B cell (primary cell): ENCODE data around the gene TCF25. TPM values are rescaled to one million over a fixed set of nuclear protein-coding genes. Genes with fewer than 3 reads are reported as not detected.

Experiments used
- ATAC-seq: fragments of 200-7000 bp; cut with Tn5 transposase; one replicate; pipeline ENCODE4 v1.10.0; 2021; ENCODE audit warnings: low read depth, mild to moderate bottlenecking, moderate number of reproducible peaks, moderate library complexity
- CTCF ChIA-PET: fragments of 350-600 bp; sonication (Branson Sonifier 250); formaldehyde crosslinking; loops from one replicate; lab custom pipeline; 2021; ENCODE audit warnings: antibody characterized with exemption, inconsistent platforms; lab: Charles Lee
- POLR2A ChIA-PET: fragments of 350-600 bp; sonication (Branson Sonifier 250); formaldehyde crosslinking; loops from one replicate; lab custom pipeline; 2021; ENCODE audit warnings: antibody characterized with exemption; lab: Charles Lee
- DNase-seq: peaks from one replicate; pipeline ENCODE4 v3.0.0; 2013
- H2AFZ ChIP-seq: 2 replicates; pipeline ENCODE4 v1.6.1; 2012; ENCODE audit warnings: mild to moderate bottlenecking, low read depth, low read length; ENCODE audit not compliant: insufficient read depth, poor library complexity, severe bottlenecking
- H3K27ac ChIP-seq, 2 donors: 1 replicate in 1 of 2; 2 replicates in 1 of 2; pipeline ENCODE4 v1.5.1; 2012 to 2013; ENCODE audit warnings: low read length in 2 of 2, mild to moderate bottlenecking in 2 of 2, moderate library complexity in 1 of 2
- H3K27me3 ChIP-seq, 4 experiments: fragments of 200-600 bp in 1 of 4; sonication (generic) in 1 of 4; replicated peaks in 1 of 4; 1 replicate in 2 of 4; 2 replicates in 2 of 4; pipeline versions ENCODE4 v1.6.1 to v1.7.0; 2013 to 2016; ENCODE audit warnings: low read length in 3 of 4, mild to moderate bottlenecking in 2 of 4, mixed read lengths in 1 of 4, moderate library complexity in 1 of 4; ENCODE audit not compliant: insufficient read depth in 4 of 4, control insufficient read depth in 3 of 4; ENCODE audit errors: control extremely low read depth in 1 of 4
- H3K36me3 ChIP-seq, 2 experiments: replicated peaks in 1 of 2; 1 replicate in 1 of 2; 2 replicates in 1 of 2; pipeline versions ENCODE4 v1.6.1 to v1.7.1; 2013; ENCODE audit warnings: low read length in 1 of 2; ENCODE audit not compliant: insufficient read depth in 2 of 2, control insufficient read depth in 1 of 2; ENCODE audit errors: control extremely low read depth in 1 of 2, extremely low read depth in 1 of 2
- H3K4me1 ChIP-seq, 2 donors: fragments of 200-600 bp in 1 of 2; sonication (generic) in 1 of 2; 1 replicate in 1 of 2; 2 replicates in 1 of 2; pipeline versions ENCODE4 v1.5.1 to v1.6.1; 2013 to 2017; ENCODE audit warnings: low read length in 2 of 2; ENCODE audit not compliant: control insufficient read depth in 2 of 2, insufficient read depth in 2 of 2
- H3K4me2 ChIP-seq: replicated peaks from 2 replicates; pipeline ENCODE3; 2012; ENCODE audit warnings: mild to moderate bottlenecking, low read depth, low read length; ENCODE audit not compliant: poor library complexity, severe bottlenecking
- H3K4me3 ChIP-seq, 5 experiments: fragments of 200-600 bp in 1 of 5; sonication (generic) in 1 of 5; 1 replicate in 3 of 5; 2 replicates in 2 of 5; pipeline versions ENCODE4 v1.5.1 to v1.7.0; 2011 to 2016; ENCODE audit warnings: low read length in 4 of 5, mild to moderate bottlenecking in 4 of 5, low read depth in 2 of 5, control low read depth in 1 of 5, moderate library complexity in 1 of 5; ENCODE audit not compliant: insufficient read depth in 1 of 5; ENCODE audit errors: control extremely low read depth in 1 of 5, extremely low read depth in 1 of 5
- H3K79me2 ChIP-seq: fragments of 200-600 bp; sonication (generic); one replicate; pipeline ENCODE4 v1.6.0; 2016; ENCODE audit warnings: low read length; ENCODE audit not compliant: control insufficient read depth, insufficient read depth
- H3K9ac ChIP-seq: fragments of 200-600 bp; sonication (generic); 2 replicates; pipeline ENCODE4 v1.6.1; 2017; ENCODE audit warnings: mild to moderate bottlenecking, low read length, moderate library complexity
- H3K9me3 ChIP-seq, 3 donors: one replicate each; pipeline versions ENCODE4 v1.6.1 to v1.7.1; 2013; ENCODE audit warnings: low read length in 2 of 3; ENCODE audit not compliant: control insufficient read depth in 2 of 3, insufficient read depth in 1 of 3; ENCODE audit errors: control extremely low read depth in 1 of 3
- H4K20me1 ChIP-seq: 2 replicates; pipeline ENCODE4 v1.6.0; 2012; ENCODE audit warnings: mild to moderate bottlenecking, low read length; ENCODE audit not compliant: insufficient read depth, control insufficient read depth, poor library complexity, severe bottlenecking
- H3K27ac Mint-ChIP-seq: one replicate; pipeline ENCODE4 v1.8.0; 2021; ENCODE audit warnings: mixed read lengths
- H3K27me3 Mint-ChIP-seq: one replicate; pipeline ENCODE4 v1.8.0; 2021; ENCODE audit warnings: mixed read lengths
- H3K4me1 Mint-ChIP-seq: one replicate; pipeline ENCODE4 v1.8.0; 2021; ENCODE audit warnings: mixed read lengths
- H3K4me3 Mint-ChIP-seq: one replicate; pipeline ENCODE4 v1.8.0; 2021; ENCODE audit warnings: mixed read lengths
- H3K9me3 Mint-ChIP-seq: one replicate; pipeline ENCODE4 v1.8.0; 2022; ENCODE audit warnings: mixed read lengths; ENCODE audit not compliant: insufficient read depth
- EZH2 ChIP-seq: IDR thresholded peaks from 2 replicates; pipeline ENCODE4 v1.6.1; 2012; ENCODE audit warnings: borderline replicate concordance, low read depth, mild to moderate bottlenecking, moderate library complexity, low read length; ENCODE audit not compliant: insufficient read depth, poor library complexity, severe bottlenecking
- WGBS: methylation state at CpG from one replicate; pipeline ENCODE4 v1.1.5; 2013; ENCODE audit warnings: missing lambda C conversion rate; ENCODE audit not compliant: insufficient coverage; 5-methylcytosine and 5-hydroxymethylcytosine counted together
- intact Hi-C: fragments of 100-400 bp; cut with micrococcal nuclease; formaldehyde crosslinking; loops from one replicate; pipeline ENCODE4 v1.10.0; 2022
- polyA plus RNA-seq: library from polyadenylated mRNA; depleted of rRNA; stranded (reverse); fragments of >200 nt; gene quantifications from 2 replicates; pipeline ENCODE4 v1.2.3, GENCODE V29; 2012
- total RNA-seq, 2 donors: library from RNA; stranded (reverse); fragments of 120-200 nt in 1 of 2; gene quantifications; 1 replicate in 1 of 2; 2 replicates in 1 of 2; pipeline versions ENCODE4 v1.2.3 to v1.2.4, GENCODE V29; 2013 to 2022
- TF ChIP-seq, protein P1 (sequence below): fragments of 200-600 bp; IDR thresholded peaks from one replicate; pipeline ENCODE4 v1.8.0; 2022; ENCODE audit warnings: antibody characterized with exemption, mild to moderate bottlenecking

TCF25 gene
- total and polyA plus RNA-seq, 2 donors (not counting 1 experiment from before 2014, with no cell fraction given): 200 to 444 TPM

DNA sequence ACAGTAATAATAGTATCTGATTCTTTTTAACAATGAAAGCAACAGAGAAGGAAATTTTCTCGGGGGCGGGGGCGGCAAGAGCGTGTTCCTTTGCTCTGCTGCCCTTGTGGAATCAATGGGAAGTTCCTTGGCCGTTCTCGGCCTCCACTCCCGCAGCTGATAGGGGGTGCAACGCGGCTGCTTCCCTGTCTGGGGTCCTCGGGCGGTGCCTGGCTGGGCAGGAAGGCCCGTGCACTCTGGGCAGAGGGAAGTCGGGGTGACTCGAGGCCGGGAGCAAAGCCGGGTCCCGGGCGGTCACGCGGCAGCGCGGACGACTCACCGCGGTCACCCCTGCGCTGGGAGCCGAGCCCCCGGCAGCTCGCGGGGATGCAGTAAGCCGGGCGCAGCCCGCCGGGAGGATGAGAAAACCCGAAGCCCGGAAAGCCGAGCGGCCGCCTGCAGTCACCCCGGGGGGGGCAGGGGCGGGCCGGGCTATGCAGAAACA is 52.2 kb downstream of the TCF25 start:
- Mint-ChIP-seq H3K27ac (no peak overlapping the region), H3K4me3 (peak overlapping the region; percentile 19), H3K27me3 (peaks cover 19% of the 10 kb centered on the region), H3K4me1 (peaks cover 37% of the 10 kb centered on the region), H3K9me3 (no peaks in the 10 kb centered on the region)
- H3K4me2 ChIP-seq: peak overlapping the region; percentile 80
- H3K4me1 ChIP-seq: peaks cover 50 to 51% of the 10 kb centered on the region in 2 donors
- H3K9me3 ChIP-seq: peaks cover 0 to 54% (median 0%) of the 10 kb centered on the region in 3 donors
- CTCF ChIA-PET: no interaction called here
- 2% methylated on average over 42 of the region's 42 CpGs for WGBS
- no peak overlapping the region for H2AFZ ChIP-seq
- peaks cover 0 to 77% (median 38%) of the 10 kb centered on the region in 4 experiments for H3K27me3 ChIP-seq
- H4K20me1 ChIP-seq: peaks cover 34% of the 10 kb centered on the region
- ATAC-seq (no peak), DNase-seq (no peak)
- no peak overlapping the region for H3K27ac ChIP-seq
- H3K9ac ChIP-seq: peak overlapping the region; percentile 29
- intact Hi-C loops: loop anchor here (10.0 kb wide), 1 partner anchor 89 kb away; the partner anchor contains the start of gene DBNDD1
- POLR2A ChIA-PET: interaction anchor here (0.7 kb wide), 1 partner anchor 14 kb away, joined by 5 read pairs; no protein-coding TSS in a partner anchor
- no peaks in the 10 kb centered on the region for H3K36me3 ChIP-seq
- TF ChIP-seq EZH2: no peak
- TF ChIP-seq, protein P1, sequence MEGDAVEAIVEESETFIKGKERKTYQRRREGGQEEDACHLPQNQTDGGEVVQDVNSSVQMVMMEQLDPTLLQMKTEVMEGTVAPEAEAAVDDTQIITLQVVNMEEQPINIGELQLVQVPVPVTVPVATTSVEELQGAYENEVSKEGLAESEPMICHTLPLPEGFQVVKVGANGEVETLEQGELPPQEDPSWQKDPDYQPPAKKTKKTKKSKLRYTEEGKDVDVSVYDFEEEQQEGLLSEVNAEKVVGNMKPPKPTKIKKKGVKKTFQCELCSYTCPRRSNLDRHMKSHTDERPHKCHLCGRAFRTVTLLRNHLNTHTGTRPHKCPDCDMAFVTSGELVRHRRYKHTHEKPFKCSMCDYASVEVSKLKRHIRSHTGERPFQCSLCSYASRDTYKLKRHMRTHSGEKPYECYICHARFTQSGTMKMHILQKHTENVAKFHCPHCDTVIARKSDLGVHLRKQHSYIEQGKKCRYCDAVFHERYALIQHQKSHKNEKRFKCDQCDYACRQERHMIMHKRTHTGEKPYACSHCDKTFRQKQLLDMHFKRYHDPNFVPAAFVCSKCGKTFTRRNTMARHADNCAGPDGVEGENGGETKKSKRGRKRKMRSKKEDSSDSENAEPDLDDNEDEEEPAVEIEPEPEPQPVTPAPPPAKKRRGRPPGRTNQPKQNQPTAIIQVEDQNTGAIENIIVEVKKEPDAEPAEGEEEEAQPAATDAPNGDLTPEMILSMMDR: no peak
- H3K79me2 ChIP-seq: no peaks in the 10 kb centered on the region
- H3K4me3 ChIP-seq: peak overlapping the region in 3 of 5 experiments; percentile 15 to 39 (median 36)

DNA sequence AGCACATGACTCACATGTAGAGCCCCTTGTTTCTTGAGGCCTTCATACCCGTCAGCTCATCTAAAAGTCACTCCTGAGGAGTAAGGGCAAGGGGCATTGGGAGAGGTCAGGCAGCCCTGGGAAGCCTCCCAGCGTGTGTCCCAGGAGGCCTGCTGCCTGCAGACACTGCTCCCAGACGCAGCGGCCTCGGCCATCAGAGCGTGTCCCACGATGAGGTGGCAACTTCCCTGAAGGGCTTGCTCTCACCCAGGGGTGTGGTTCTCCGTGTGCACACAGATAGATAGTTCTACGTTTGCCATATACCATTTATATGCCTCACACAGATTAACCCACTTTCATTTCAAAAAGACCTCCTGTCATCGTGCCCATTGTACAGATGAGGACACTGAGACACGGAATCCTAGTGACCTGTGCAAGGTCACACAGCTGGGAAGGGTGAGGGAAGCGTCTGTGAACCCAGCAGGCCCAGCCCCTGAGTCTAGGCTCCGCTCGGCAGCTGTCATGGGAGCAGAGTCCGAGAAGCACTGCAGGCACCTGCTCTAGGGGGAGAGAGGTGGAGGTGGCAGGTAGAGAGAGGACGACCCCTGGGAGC is 58.0 kb downstream of the TCF25 start:
- Histone ChIP-seq H3K27ac (no peak overlapping the region), H3K36me3 (no peaks in the 10 kb centered on the region), H3K4me3 (no peak overlapping the region), H3K9ac (no peak overlapping the region), H3K79me2 (no peaks in the 10 kb centered on the region), H3K4me2 (no peak overlapping the region), H3K27me3 (peaks cover 0 to 31% (median 14%) of the 10 kb centered on the region in 4 experiments), H3K4me1 (peaks cover 2 to 15% of the 10 kb centered on the region in 2 donors), H3K9me3 (peaks cover 0 to 19% (median 0%) of the 10 kb centered on the region in 3 donors), H2AFZ (no peak overlapping the region), H4K20me1 (peaks cover 4% of the 10 kb centered on the region)
- intact Hi-C loops: no loop called here
- ChIA-PET CTCF (no interaction called here), POLR2A (no interaction called here)
- Mint-ChIP-seq H3K4me1 (peaks cover 18% of the 10 kb centered on the region), H3K9me3 (no peaks in the 10 kb centered on the region), H3K27me3 (peaks cover 17% of the 10 kb centered on the region), H3K27ac (no peak overlapping the region), H3K4me3 (no peak overlapping the region)
- ATAC-seq (no peak), DNase-seq (no peak)
- WGBS: 61% methylated on average over 15 of the region's 16 CpGs
- TF ChIP-seq, protein P1: no peak
- no peak for TF ChIP-seq EZH2
